Measurements from ENCODE around the gene ETV4.

GRCh38 chr17:43543300-43543699 lies 2.8 kb downstream of the ETV4 start:
- TF ChIP-seq, protein P1, sequence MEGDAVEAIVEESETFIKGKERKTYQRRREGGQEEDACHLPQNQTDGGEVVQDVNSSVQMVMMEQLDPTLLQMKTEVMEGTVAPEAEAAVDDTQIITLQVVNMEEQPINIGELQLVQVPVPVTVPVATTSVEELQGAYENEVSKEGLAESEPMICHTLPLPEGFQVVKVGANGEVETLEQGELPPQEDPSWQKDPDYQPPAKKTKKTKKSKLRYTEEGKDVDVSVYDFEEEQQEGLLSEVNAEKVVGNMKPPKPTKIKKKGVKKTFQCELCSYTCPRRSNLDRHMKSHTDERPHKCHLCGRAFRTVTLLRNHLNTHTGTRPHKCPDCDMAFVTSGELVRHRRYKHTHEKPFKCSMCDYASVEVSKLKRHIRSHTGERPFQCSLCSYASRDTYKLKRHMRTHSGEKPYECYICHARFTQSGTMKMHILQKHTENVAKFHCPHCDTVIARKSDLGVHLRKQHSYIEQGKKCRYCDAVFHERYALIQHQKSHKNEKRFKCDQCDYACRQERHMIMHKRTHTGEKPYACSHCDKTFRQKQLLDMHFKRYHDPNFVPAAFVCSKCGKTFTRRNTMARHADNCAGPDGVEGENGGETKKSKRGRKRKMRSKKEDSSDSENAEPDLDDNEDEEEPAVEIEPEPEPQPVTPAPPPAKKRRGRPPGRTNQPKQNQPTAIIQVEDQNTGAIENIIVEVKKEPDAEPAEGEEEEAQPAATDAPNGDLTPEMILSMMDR (IDR thresholded peaks at IDR 0.05) = no peak
- no peak for TF ChIP-seq POLR2A (IDR thresholded peaks at IDR 0.05)

All from esophagus squamous epithelium (tissue), 4 donors.